GM19035 (cell line): ENCODE data around the gene SSH2.
"Not testable (repeated sequence)": the region's sequence is repeated elsewhere in the genome, so short reads cannot be mapped to it uniquely, and the experiment has no call there.

Experiments
- ATAC-seq: cut with Tn5 transposase; IDR thresholded peaks from one replicate; pipeline ENCODE4 v1.9.1; 2021; ENCODE audit not compliant: unreplicated experiment

Gene SSH2

GRCh38 chr17:29929006-29929532 lies 959 bp downstream of the SSH2 start:
- no peak for ATAC-seq

- ATAC-seq, result no peak
Measured at GRCh38 chr17:29927546-29927945, 2.5 kb downstream of the SSH2 start.

GRCh38 chr17:29924786-29925185 lies 5.2 kb downstream of the SSH2 start:
- no peak for ATAC-seq

- no peak for ATAC-seq
Measured at GRCh38 chr17:29918922-29919856, 10.8 kb downstream of the SSH2 start.

GRCh38 chr17:29918016-29918415 lies 12.0 kb downstream of the SSH2 start:
- no peak for ATAC-seq

- ATAC-seq, result no peak
Measured at GRCh38 chr17:29914819-29915537, 15.1 kb downstream of the SSH2 start.

GRCh38 chr17:29911641-29912177 lies 18.3 kb downstream of the SSH2 start:
- no peak for ATAC-seq

GRCh38 chr17:29909236-29910003 lies 20.6 kb downstream of the SSH2 start:
- no peak for ATAC-seq

- ATAC-seq, result no peak
Measured at GRCh38 chr17:29906969-29907368, 23.1 kb downstream of the SSH2 start.

GRCh38 chr17:29905879-29906167 lies 24.2 kb downstream of the SSH2 start:
- no peak for ATAC-seq

- ATAC-seq, result no peak
Measured at GRCh38 chr17:29905086-29905878, 24.7 kb downstream of the SSH2 start.

- no peak for ATAC-seq
Measured at GRCh38 chr17:29903471-29903870, 26.6 kb downstream of the SSH2 start.

- ATAC-seq, result not testable (repeated sequence)
Measured at GRCh38 chr17:29897136-29897535, 32.9 kb downstream of the SSH2 start.

GRCh38 chr17:29892201-29892600 lies 37.8 kb downstream of the SSH2 start:
- no peak for ATAC-seq

GRCh38 chr17:29891131-29891530 lies 38.9 kb downstream of the SSH2 start:
- no peak for ATAC-seq

GRCh38 chr17:29885031-29885640 lies 44.9 kb downstream of the SSH2 start:
- no peak for ATAC-seq

- no peak for ATAC-seq
Measured at GRCh38 chr17:29883497-29883896, 46.5 kb downstream of the SSH2 start.

GRCh38 chr17:29881256-29881655 lies 48.8 kb downstream of the SSH2 start:
- ATAC-seq, result no peak

GRCh38 chr17:29880031-29880430 lies 50.0 kb downstream of the SSH2 start:
- ATAC-seq, result no peak
